ENCODE results near the gene USH1G.
"Not testable (repeated sequence)": the region's sequence is repeated elsewhere in the genome, so short reads cannot be mapped to it uniquely, and the experiment has no call there.

Gene USH1G

DNA sequence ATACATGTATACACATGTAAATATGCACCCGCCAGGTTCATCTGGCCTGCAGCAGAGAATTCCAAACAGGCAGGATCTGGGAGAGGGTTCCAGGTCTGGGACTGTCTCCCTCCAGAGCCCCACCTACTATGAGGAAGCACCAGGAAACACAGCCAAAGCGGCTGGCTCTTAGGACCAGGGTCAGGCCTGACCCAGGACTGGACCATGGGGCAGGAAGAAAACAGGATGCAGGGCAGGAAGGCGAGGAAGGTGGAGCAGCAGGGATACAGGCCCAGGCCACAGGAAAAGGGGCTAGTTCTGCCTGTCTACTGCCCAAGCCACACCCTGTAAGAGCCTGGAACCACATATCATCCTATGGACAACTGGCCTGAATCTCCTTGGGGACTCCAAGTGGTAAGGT, 47.3 kb upstream of the USH1G start:
- DNase-seq (ENCODE audit: low spot score) (no peak), ATAC-seq (ENCODE audit: low read depth) (no peak)
- Histone ChIP-seq H3K27me3 (ENCODE audit: insufficient read depth, poor library complexity, severe bottlenecking) (peaks cover 16% of the 10 kb centered on the region), H3K36me3 (ENCODE audit: low read depth) (no peaks in the 10 kb centered on the region), H3K9me3 (ENCODE audit: severe bottlenecking) (no peaks in the 10 kb centered on the region), H3K4me1 (ENCODE audit: insufficient read depth, poor library complexity, severe bottlenecking) (peaks cover 3% of the 10 kb centered on the region), H3K4me3 (ENCODE audit: severe bottlenecking) (no peak overlapping the region), H3K27ac (ENCODE audit: poor library complexity, severe bottlenecking) (no peak overlapping the region)
- TF ChIP-seq, protein P1, sequence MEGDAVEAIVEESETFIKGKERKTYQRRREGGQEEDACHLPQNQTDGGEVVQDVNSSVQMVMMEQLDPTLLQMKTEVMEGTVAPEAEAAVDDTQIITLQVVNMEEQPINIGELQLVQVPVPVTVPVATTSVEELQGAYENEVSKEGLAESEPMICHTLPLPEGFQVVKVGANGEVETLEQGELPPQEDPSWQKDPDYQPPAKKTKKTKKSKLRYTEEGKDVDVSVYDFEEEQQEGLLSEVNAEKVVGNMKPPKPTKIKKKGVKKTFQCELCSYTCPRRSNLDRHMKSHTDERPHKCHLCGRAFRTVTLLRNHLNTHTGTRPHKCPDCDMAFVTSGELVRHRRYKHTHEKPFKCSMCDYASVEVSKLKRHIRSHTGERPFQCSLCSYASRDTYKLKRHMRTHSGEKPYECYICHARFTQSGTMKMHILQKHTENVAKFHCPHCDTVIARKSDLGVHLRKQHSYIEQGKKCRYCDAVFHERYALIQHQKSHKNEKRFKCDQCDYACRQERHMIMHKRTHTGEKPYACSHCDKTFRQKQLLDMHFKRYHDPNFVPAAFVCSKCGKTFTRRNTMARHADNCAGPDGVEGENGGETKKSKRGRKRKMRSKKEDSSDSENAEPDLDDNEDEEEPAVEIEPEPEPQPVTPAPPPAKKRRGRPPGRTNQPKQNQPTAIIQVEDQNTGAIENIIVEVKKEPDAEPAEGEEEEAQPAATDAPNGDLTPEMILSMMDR (IDR thresholded peaks at IDR 0.05; ENCODE audit: poor library complexity, severe bottlenecking), result no peak

DNA sequence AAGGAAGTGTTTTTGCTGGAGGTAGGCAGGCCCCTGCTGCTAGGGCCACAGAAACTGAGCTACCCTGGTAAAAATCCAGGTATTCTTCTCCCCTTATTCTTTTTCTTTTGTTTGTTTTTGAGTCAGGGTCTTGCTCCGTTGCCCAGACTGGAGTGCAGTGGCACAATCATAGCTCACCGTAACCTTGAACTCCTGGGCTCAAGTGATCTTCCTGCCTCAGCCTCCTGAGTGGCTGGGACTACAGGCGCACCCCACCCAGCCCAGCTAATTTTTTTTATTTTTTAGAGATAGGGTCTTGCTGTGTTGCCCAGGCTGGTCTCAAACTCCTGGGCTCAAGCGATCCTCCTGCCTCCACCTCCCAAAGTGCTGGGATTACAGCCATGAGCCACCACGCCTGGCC, 46.4 kb upstream of the USH1G start:
- ATAC-seq (ENCODE audit: low read depth); H3K27me3 ChIP-seq (ENCODE audit: insufficient read depth, poor library complexity, severe bottlenecking); H3K36me3 ChIP-seq (ENCODE audit: low read depth); H3K4me1 ChIP-seq (ENCODE audit: insufficient read depth, poor library complexity, severe bottlenecking); H3K27ac ChIP-seq (ENCODE audit: poor library complexity, severe bottlenecking); H3K4me3 ChIP-seq (ENCODE audit: severe bottlenecking); DNase-seq (ENCODE audit: low spot score); H3K9me3 ChIP-seq (ENCODE audit: severe bottlenecking): not testable (repeated sequence)

DNA sequence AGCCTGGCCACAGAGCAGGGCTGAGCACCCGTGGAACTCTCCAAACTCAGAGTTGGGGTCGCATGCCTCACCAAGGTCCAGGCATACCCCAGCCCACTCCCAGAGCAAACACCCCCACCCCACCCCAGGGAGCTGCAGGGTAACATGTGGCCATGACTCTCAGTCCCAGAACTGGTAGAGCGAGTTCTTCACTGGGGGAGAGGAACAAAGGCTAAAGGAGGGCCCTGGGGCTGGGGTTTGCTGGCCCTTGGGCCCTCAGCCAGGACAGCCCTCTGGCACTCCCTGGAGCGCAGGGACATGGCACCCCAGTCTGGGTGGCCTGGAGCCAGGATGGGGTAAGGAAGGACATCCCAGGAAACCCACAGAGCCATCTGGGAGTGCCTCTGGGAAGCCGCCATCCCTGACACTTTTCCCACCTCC, 45.3 kb upstream of the USH1G start:
- Histone ChIP-seq H3K4me1 (ENCODE audit: insufficient read depth, poor library complexity, severe bottlenecking) (peaks cover 3% of the 10 kb centered on the region), H3K4me3 (ENCODE audit: severe bottlenecking) (no peak overlapping the region), H3K27me3 (ENCODE audit: insufficient read depth, poor library complexity, severe bottlenecking) (peaks cover 7% of the 10 kb centered on the region), H3K9me3 (ENCODE audit: severe bottlenecking) (no peaks in the 10 kb centered on the region), H3K36me3 (ENCODE audit: low read depth) (no peaks in the 10 kb centered on the region), H3K27ac (ENCODE audit: poor library complexity, severe bottlenecking) (no peak overlapping the region)
- no peak for DNase-seq (ENCODE audit: low spot score)
- no peak for ATAC-seq (ENCODE audit: low read depth)
- TF ChIP-seq, protein P1 (IDR thresholded peaks at IDR 0.05; ENCODE audit: poor library complexity, severe bottlenecking), result no peak

DNA sequence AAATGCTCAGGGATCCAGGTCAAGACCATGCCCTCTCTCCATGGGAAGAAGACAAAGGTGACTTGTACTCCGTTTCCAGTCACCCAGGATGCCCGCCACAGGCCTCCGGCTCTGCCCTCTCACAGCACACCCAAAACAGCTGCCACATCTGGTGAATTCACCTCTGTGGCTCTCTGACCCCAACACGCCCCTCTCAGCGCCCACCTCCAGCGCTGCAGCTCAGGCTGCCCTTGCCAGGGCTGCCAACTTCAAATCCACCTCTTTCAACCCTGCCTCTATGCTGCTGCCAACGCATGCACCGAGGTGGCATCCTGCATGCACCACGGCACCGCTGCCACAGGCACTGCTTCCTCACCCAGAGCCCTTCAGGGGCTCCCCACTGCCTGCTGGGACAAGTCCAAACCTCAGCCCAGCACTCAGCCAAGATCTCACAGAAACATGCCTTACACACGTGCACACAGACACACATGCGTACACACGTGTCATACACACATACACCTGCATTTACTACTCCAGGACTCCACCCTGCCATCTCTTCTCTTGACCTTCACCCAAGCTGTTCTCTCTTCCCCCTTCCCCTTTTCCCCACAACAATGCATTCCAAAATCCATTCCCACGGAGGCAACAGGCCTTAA, 42.0 kb upstream of the USH1G start:
- H3K4me1 ChIP-seq (ENCODE audit: insufficient read depth, poor library complexity, severe bottlenecking), result peaks cover 4% of the 10 kb centered on the region
- DNase-seq (ENCODE audit: low spot score) (no peak), ATAC-seq (ENCODE audit: low read depth) (no peak)
- TF ChIP-seq, protein P1 (IDR thresholded peaks at IDR 0.05; ENCODE audit: poor library complexity, severe bottlenecking), result no peak
- H3K27me3 ChIP-seq (ENCODE audit: insufficient read depth, poor library complexity, severe bottlenecking), result no peaks in the 10 kb centered on the region
- no peak overlapping the region for H3K27ac ChIP-seq (ENCODE audit: poor library complexity, severe bottlenecking)
- H3K9me3 ChIP-seq (ENCODE audit: severe bottlenecking), result no peaks in the 10 kb centered on the region
- H3K36me3 ChIP-seq (ENCODE audit: low read depth), result no peaks in the 10 kb centered on the region
- no peak overlapping the region for H3K4me3 ChIP-seq (ENCODE audit: severe bottlenecking)

DNA sequence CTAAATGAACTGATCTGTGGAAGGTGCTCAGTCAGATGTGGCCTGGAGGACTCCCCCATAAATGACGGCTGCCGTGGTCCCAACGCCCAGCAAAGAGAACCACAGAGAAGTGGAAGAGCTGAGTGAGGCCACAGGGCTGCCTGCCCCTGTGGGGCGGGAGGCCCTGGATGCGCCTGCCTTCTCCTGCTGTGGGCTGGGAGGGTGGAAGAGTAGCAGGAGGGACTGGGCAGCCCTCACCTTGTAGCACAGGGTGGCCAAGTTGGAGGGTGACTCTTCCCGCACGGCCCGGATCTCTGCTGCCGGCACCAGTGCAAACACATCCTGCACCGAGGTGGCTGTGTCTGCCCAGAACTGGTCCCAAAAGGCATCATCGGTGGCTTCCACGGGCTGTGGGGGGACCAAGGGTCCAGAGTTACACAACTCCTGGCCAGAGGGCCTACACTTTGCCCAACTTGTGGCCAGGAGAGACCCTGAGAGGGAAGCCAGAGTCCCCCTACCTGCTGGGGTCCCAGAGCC, 41.2 kb upstream of the USH1G start:
- no peak for DNase-seq (ENCODE audit: low spot score)
- no peak overlapping the region for H3K4me3 ChIP-seq (ENCODE audit: severe bottlenecking)
- no peak for ATAC-seq (ENCODE audit: low read depth)
- TF ChIP-seq, protein P1 (IDR thresholded peaks at IDR 0.05; ENCODE audit: poor library complexity, severe bottlenecking), result no peak
- peaks cover 4% of the 10 kb centered on the region for H3K4me1 ChIP-seq (ENCODE audit: insufficient read depth, poor library complexity, severe bottlenecking)
- no peaks in the 10 kb centered on the region for H3K36me3 ChIP-seq (ENCODE audit: low read depth)
- H3K27me3 ChIP-seq (ENCODE audit: insufficient read depth, poor library complexity, severe bottlenecking), result no peaks in the 10 kb centered on the region
- H3K27ac ChIP-seq (ENCODE audit: poor library complexity, severe bottlenecking), result no peak overlapping the region
- no peaks in the 10 kb centered on the region for H3K9me3 ChIP-seq (ENCODE audit: severe bottlenecking)

Data from RWPE2 (cell line).